H1 (cell line): ENCODE results near the gene SLC7A14. TPM values are rescaled to one million over a fixed set of nuclear protein-coding genes. Genes with fewer than 3 reads are reported as not detected.

Experiments used
- EZH2 ChIP-seq: fragments of 200-600 bp; sonication (generic); IDR thresholded peaks from 2 replicates; pipeline ENCODE4 v1.7.1; 2012; ENCODE audit warnings: low read depth, mild to moderate bottlenecking, moderate library complexity, low read length, inconsistent platforms; ENCODE audit not compliant: severe bottlenecking
- RAD21 ChIP-seq, 2 experiments: IDR thresholded peaks in 1 of 2; conservative IDR thresholded peaks in 1 of 2; 2 replicates each; pipeline ENCODE4 v1.6.1; 2011; ENCODE audit warnings: low read depth in 2 of 2, low read length in 2 of 2, improper control_type of control experiment in 1 of 2, inconsistent platforms in 1 of 2, mild to moderate bottlenecking in 1 of 2, moderate library complexity in 1 of 2
- SAP30 ChIP-seq: fragments of 300-600 bp; sonication (generic); IDR thresholded peaks from 2 replicates; pipeline ENCODE4 v1.7.1; 2012; ENCODE audit warnings: low read length, moderate library complexity, mild to moderate bottlenecking, inconsistent platforms; ENCODE audit not compliant: insufficient read depth, insufficient replicate concordance
- SIX5 ChIP-seq: IDR thresholded peaks from 2 replicates; pipeline ENCODE4 v1.6.1; 2011; ENCODE audit warnings: mild to moderate bottlenecking, low read depth, low read length
- polyA plus RNA-seq, 7 experiments: library from polyadenylated mRNA; depleted of rRNA in 3 of 7; stranded (reverse) in 5 of 7; unstranded in 2 of 7; fragments of >200 nt in 5 of 7; fragments of 200-250 nt in 2 of 7; gene quantifications; 1 replicate in 5 of 7; 2 replicates in 1 of 7; 4 replicates in 1 of 7; pipeline versions ENCODE4 v1.2.1 to v1.2.3, GENCODE V29; 2011 to 2013; ENCODE audit warnings: missing spikeins in 2 of 7, mixed read lengths in 2 of 7
- total RNA-seq: library from RNA; stranded (reverse); fragmentation: NEBNext Ultra II Directional; extraction: Animal tissue kit (Norgen Biotek cat#: 25700); gene quantifications from 2 replicates; pipeline ENCODE4 v1.2.1, GENCODE V29; 2021

SLC7A14 gene
- total and polyA plus RNA-seq, 2 of the 8 experiments (the other 6 are each of a cell fraction or from before 2014, with no cell fraction given): 0.21 to 0.95 TPM

- TF ChIP-seq SAP30 (no peak), SIX5 (no peak), EZH2 (no peak), RAD21 (IDR thresholded peaks at IDR 0.05 in 1 of 2, conservative IDR thresholded peaks at IDR 0.05 in 1 of 2; ENCODE audit: low read depth in 2 of 2, low read length in 2 of 2) (no peak)
Observed at GRCh38 chr3:170529346-170529745, 56.5 kb downstream of the SLC7A14 start (continued).
